Esophagus muscularis mucosa (tissue), 4 donors: ENCODE measurements around the gene PTPRE. TPM values are rescaled to one million over a fixed set of nuclear protein-coding genes. Genes with fewer than 3 reads are reported as not detected.

Source experiments
- DNase-seq: peaks from one replicate; pipeline ENCODE4 v3.0.0-alpha.2; 2017; ENCODE audit errors: extremely low spot score
- H3K27ac ChIP-seq, 4 donors: fragments of 200-600 bp; sonication (generic); replicated peaks in 1 of 4; 1 replicate in 3 of 4; 2 replicates in 1 of 4; pipeline ENCODE4 v1.5.1; 2016 to 2019; ENCODE audit warnings: mild to moderate bottlenecking in 1 of 4
- H3K27me3 ChIP-seq, 4 donors: fragments of 200-600 bp; sonication (generic); one replicate each; pipeline versions ENCODE4 v1.5.1 to v1.6.0; 2016 to 2019
- H3K36me3 ChIP-seq, 4 donors: fragments of 200-600 bp; sonication (generic); one replicate each; pipeline ENCODE4 v1.5.1; 2016 to 2019
- H3K4me1 ChIP-seq, 4 donors: fragments of 200-600 bp; sonication (generic); one replicate each; pipeline ENCODE4 v1.5.1; 2016 to 2019
- H3K4me3 ChIP-seq, 4 donors: fragments of 200-600 bp; sonication (generic); 1 replicate in 2 of 4; 2 replicates in 2 of 4; pipeline ENCODE4 v1.5.1; 2016 to 2019; ENCODE audit warnings: mild to moderate bottlenecking in 4 of 4, moderate library complexity in 1 of 4
- H3K9me3 ChIP-seq, 4 donors: fragments of 200-600 bp; sonication (generic); 1 replicate in 3 of 4; 2 replicates in 1 of 4; pipeline ENCODE4 v1.5.1; 2016 to 2019
- CTCF ChIP-seq, 3 experiments: fragments of 200-600 bp in 2 of 3; fragments of 450-650 bp in 1 of 3; sonication (generic) in 2 of 3; IDR thresholded peaks; one replicate each; pipeline ENCODE4 v1.5.1; 2017 to 2019; ENCODE audit warnings: antibody characterized with exemption in 3 of 3, mild to moderate bottlenecking in 2 of 3, moderate library complexity in 1 of 3
- EP300 ChIP-seq: sonication (generic); formaldehyde crosslinking; IDR thresholded peaks from one replicate; pipeline ENCODE4 v1.6.1; 2017; ENCODE audit warnings: antibody characterized with exemption
- POLR2A ChIP-seq: fragments of 450-650 bp; IDR thresholded peaks from one replicate; pipeline ENCODE4 v1.6.1; 2017; ENCODE audit warnings: antibody characterized with exemption, moderate library complexity, mild to moderate bottlenecking, low read depth
- POLR2AphosphoS5 ChIP-seq, 2 donors: sonication (generic); formaldehyde crosslinking; IDR thresholded peaks; one replicate each; pipeline ENCODE4 v1.6.1; 2017; ENCODE audit warnings: antibody characterized with exemption in 2 of 2
- WGBS: methylation state at CpG from one replicate; pipeline ENCODE4 v1.1.5; 2018; 5-methylcytosine and 5-hydroxymethylcytosine counted together
- intact Hi-C: fragments of 100-400 bp; cut with DNase I; formaldehyde crosslinking; loops from one replicate; pipeline ENCODE4 v1.15.1; 2023
- total RNA-seq, 4 donors: library from RNA; depleted of rRNA; stranded (reverse); fragments of >200 nt; gene quantifications; one replicate each; pipeline versions ENCODE4 v1.1.0 to v1.2.1, GENCODE V29; 2016

Gene PTPRE
- total RNA-seq, 4 donors from 2014 or later: 8.7 to 22.4 (median 13.3) TPM

- Histone ChIP-seq H3K36me3 (peaks cover 0 to 76% (median 19%) of the 10 kb centered on the region in 4 donors), H3K9me3 (no peaks in the 10 kb centered on the region), H3K4me3 (no peak overlapping the region), H3K4me1 (peaks cover 4 to 19% (median 14%) of the 10 kb centered on the region in 4 donors), H3K27ac (no peak overlapping the region), H3K27me3 (peaks cover 0 to 3% (median 0%) of the 10 kb centered on the region in 4 donors)
- no peak for TF ChIP-seq POLR2A
- TF ChIP-seq EP300: no peak
- TF ChIP-seq POLR2AphosphoS5 (IDR thresholded peaks at IDR 0.05): no peak
- no peak for TF ChIP-seq CTCF (IDR thresholded peaks at IDR 0.05)
- intact Hi-C loops: no loop called here
- DNase-seq: no peak
- 95% methylated on average over 9 of the region's 9 CpGs for WGBS
Observed at GRCh38 chr10:128058106-128058749, 151.3 kb downstream of the PTPRE start.

- peaks cover 7 to 23% (median 19%) of the 10 kb centered on the region in 4 donors for H3K4me1 ChIP-seq
- H3K36me3 ChIP-seq: peaks cover 0 to 73% (median 19%) of the 10 kb centered on the region in 4 donors
- no peaks in the 10 kb centered on the region for H3K9me3 ChIP-seq
- H3K4me3 ChIP-seq: no peak overlapping the region
- DNase-seq: no peak
- TF ChIP-seq EP300 (no peak), POLR2AphosphoS5 (IDR thresholded peaks at IDR 0.05) (no peak), CTCF (IDR thresholded peaks at IDR 0.05) (no peak), POLR2A (no peak)
- intact Hi-C loops: no loop called here
- peaks cover 0 to 4% (median 0%) of the 10 kb centered on the region in 4 donors for H3K27me3 ChIP-seq
- H3K27ac ChIP-seq: no peak overlapping the region
Observed at GRCh38 chr10:128058750-128059134, 151.8 kb downstream of the PTPRE start.

GRCh38 chr10:128059266-128059981 is 152.5 kb downstream of the PTPRE start:
- H3K4me1 ChIP-seq: peaks cover 13 to 30% (median 26%) of the 10 kb centered on the region in 4 donors
- TF ChIP-seq POLR2A (no peak), POLR2AphosphoS5 (IDR thresholded peaks at IDR 0.05) (no peak), EP300 (no peak), CTCF (IDR thresholded peaks at IDR 0.05) (no peak)
- intact Hi-C loops: no loop called here
- H3K27ac ChIP-seq: no peak overlapping the region
- H3K4me3 ChIP-seq: no peak overlapping the region
- WGBS: 78% methylated on average over 15 of the region's 15 CpGs
- no peaks in the 10 kb centered on the region for H3K9me3 ChIP-seq
- peaks cover 0 to 11% (median 0%) of the 10 kb centered on the region in 4 donors for H3K27me3 ChIP-seq
- peaks cover 0 to 74% (median 18%) of the 10 kb centered on the region in 4 donors for H3K36me3 ChIP-seq
- no peak for DNase-seq

- no peak for TF ChIP-seq POLR2A
- TF ChIP-seq EP300: no peak
- TF ChIP-seq CTCF (IDR thresholded peaks at IDR 0.05): no peak
- TF ChIP-seq POLR2AphosphoS5 (IDR thresholded peaks at IDR 0.05): no peak
- no peaks in the 10 kb centered on the region for H3K9me3 ChIP-seq
- H3K36me3 ChIP-seq: peaks cover 0 to 74% (median 16%) of the 10 kb centered on the region in 4 donors
- H3K4me1 ChIP-seq: peaks cover 13 to 34% (median 30%) of the 10 kb centered on the region in 4 donors
- intact Hi-C loops: no loop called here
- H3K4me3 ChIP-seq: no peak overlapping the region
- no peak overlapping the region for H3K27ac ChIP-seq
- 93% methylated on average over 1 of the region's 1 CpG for WGBS
- H3K27me3 ChIP-seq: peaks cover 0 to 16% (median 0%) of the 10 kb centered on the region in 4 donors
- DNase-seq: no peak
Observed at GRCh38 chr10:128059982-128060293, 153.0 kb downstream of the PTPRE start.
